GM06990 (cell line): ENCODE data around the gene GPR42.
"Not testable (repeated sequence)": the region's sequence is repeated elsewhere in the genome, so short reads cannot be mapped to it uniquely, and the experiment has no call there.

Source experiments
- DNase-seq: peaks from one replicate; pipeline ENCODE4 v3.0.0-alpha.2; 2011; ENCODE audit not compliant: insufficient read length; ENCODE audit errors: extremely low read depth
- H3K27me3 ChIP-seq: replicated peaks from 2 replicates; pipeline ENCODE4 v1.6.0; 2011; ENCODE audit warnings: low read length; ENCODE audit not compliant: control insufficient read depth, insufficient read depth
- H3K36me3 ChIP-seq: 2 replicates; pipeline ENCODE4 v1.5.1; 2011; ENCODE audit warnings: low read length; ENCODE audit not compliant: control insufficient read depth, insufficient read depth
- H3K4me3 ChIP-seq: replicated peaks from 2 replicates; pipeline ENCODE4 v1.5.1; 2011; ENCODE audit warnings: low read depth, mild to moderate bottlenecking, control low read depth, low read length
- CTCF ChIP-seq: IDR thresholded peaks from 2 replicates; pipeline ENCODE4 v1.5.1; 2011; ENCODE audit warnings: low read length, control low read depth, mild to moderate bottlenecking, inconsistent platforms; ENCODE audit not compliant: insufficient read depth, poor library complexity, severe bottlenecking

The GPR42 gene

GRCh38 chr19:35369522-35369921, 1.3 kb upstream of the GPR42 start:
- no peaks in the 10 kb centered on the region for H3K36me3 ChIP-seq
- no peak overlapping the region for H3K4me3 ChIP-seq
- H3K27me3 ChIP-seq: no peaks in the 10 kb centered on the region
- DNase-seq: no peak
- no peak for TF ChIP-seq CTCF

GRCh38 chr19:35373492-35373891, 2.6 kb downstream of the GPR42 start:
- Histone ChIP-seq H3K27me3 (no peaks in the 10 kb centered on the region), H3K36me3 (no peaks in the 10 kb centered on the region), H3K4me3 (no peak overlapping the region)
- no peak for TF ChIP-seq CTCF
- DNase-seq: no peak

DNA sequence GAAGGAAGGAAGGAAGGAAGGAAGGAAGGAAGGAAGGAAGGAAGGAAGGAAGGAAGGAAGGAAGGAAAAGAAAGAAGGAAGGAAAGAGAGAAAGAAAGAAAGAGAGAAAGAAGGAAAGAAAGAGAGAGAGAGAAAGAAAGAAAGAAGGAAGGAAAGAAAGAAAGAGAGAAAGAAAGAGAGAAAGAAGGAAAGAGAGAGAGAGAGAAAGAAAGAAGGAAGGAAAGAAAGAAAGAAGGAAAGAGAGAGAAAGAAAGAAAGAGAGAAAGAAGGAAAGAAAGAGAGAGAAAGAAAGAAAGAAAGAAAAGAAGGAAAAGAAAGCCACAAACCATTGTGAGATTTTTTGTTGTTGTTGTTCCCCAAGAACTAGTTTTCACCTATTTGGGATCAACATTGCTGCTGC, 3.2 kb downstream of the GPR42 start:
- H3K27me3 ChIP-seq, DNase-seq, H3K36me3 ChIP-seq, H3K4me3 ChIP-seq: not testable (repeated sequence)

- Histone ChIP-seq H3K27me3 (no peaks in the 10 kb centered on the region), H3K36me3 (no peaks in the 10 kb centered on the region), H3K4me3 (no peak overlapping the region)
- TF ChIP-seq CTCF: no peak
- no peak for DNase-seq
Measured at GRCh38 chr19:35375505-35376307, 4.8 kb downstream of the GPR42 start.

- Histone ChIP-seq H3K4me3 (no peak overlapping the region), H3K36me3 (no peaks in the 10 kb centered on the region), H3K27me3 (no peaks in the 10 kb centered on the region)
- no peak for DNase-seq
- no peak for TF ChIP-seq CTCF
Measured at GRCh38 chr19:35377656-35378055, 6.8 kb downstream of the GPR42 start.

- no peak for TF ChIP-seq CTCF
- Histone ChIP-seq H3K4me3 (no peak overlapping the region), H3K27me3 (no peaks in the 10 kb centered on the region), H3K36me3 (no peaks in the 10 kb centered on the region)
- DNase-seq: no peak
Measured at GRCh38 chr19:35378356-35378755, 7.5 kb downstream of the GPR42 start.

DNA sequence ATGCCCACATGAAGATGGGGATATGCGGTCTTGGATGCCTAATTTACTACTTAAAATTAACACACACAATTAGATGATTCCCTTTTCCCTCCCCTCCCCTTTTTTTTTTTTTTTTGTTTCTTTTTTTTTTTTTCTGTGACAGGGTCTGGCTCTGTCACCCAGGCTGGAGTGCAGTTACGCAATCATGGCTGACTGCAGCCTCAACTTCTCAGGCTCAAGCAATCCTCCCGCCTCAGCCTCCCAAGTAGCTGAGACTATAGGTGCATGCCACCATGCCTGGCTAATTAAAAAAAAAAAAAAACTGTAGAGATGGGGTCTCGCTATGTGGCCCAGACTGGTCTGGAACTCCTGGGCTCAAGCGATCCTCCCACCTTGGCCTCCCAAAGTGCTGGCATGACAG, 8.7 kb downstream of the GPR42 start:
- not testable (repeated sequence) for H3K27me3 ChIP-seq, DNase-seq

More for the DNA sequence above, 8.7 kb downstream of the GPR42 start:
- H3K4me3 ChIP-seq, H3K36me3 ChIP-seq: not testable (repeated sequence)
